ENCODE results near the gene APOBR.
A peak's percentile ranks its signal among the peaks of the same experiment; 100 is the strongest.

The APOBR gene

GRCh38 chr16:28532940-28533647 lies 38.7 kb downstream of the APOBR start:
- no CpG with 5 or more reads among the region's 5 CpGs for WGBS (ENCODE audit: extremely low coverage, insufficient coverage, insufficient read length)
- H3K27me3 ChIP-seq (ENCODE audit: insufficient read depth, low read length) = no peaks in the 10 kb centered on the region

GRCh38 chr16:28534542-28535373 lies 40.3 kb downstream of the APOBR start:
- no CpG with 5 or more reads among the region's 5 CpGs for WGBS (ENCODE audit: extremely low coverage, insufficient coverage, insufficient read length)
- no peak overlapping the region for H3K23ac ChIP-seq (ENCODE audit: low read length)
- H3K4me2 ChIP-seq (ENCODE audit: low read length) = no peak overlapping the region
- no peak overlapping the region for H2BK120ac ChIP-seq (ENCODE audit: insufficient read depth, low read length, poor library complexity)
- peaks cover 10% of the 10 kb centered on the region for H3K79me1 ChIP-seq (ENCODE audit: low read length)
- no peak overlapping the region for H3K9ac ChIP-seq (ENCODE audit: low read length)
- H3K4me3 ChIP-seq (ENCODE audit: low read depth, low read length) = no peak overlapping the region
- H3K27me3 ChIP-seq (ENCODE audit: insufficient read depth, low read length) = no peaks in the 10 kb centered on the region
- H2AFZ ChIP-seq (ENCODE audit: insufficient read depth, low read length, poor library complexity) = no peak overlapping the region
- peak; percentile 33 to 80 for DNase-seq
- H2AK5ac ChIP-seq (ENCODE audit: low read length) = no peak overlapping the region
- no peak overlapping the region for H3K18ac ChIP-seq (ENCODE audit: low read length)
- no peak overlapping the region for H3K14ac ChIP-seq (ENCODE audit: low read length)
- H3K79me2 ChIP-seq (ENCODE audit: control insufficient read depth, insufficient read depth, low read length, poor library complexity) = no peaks in the 10 kb centered on the region
- no peaks in the 10 kb centered on the region for H3K36me3 ChIP-seq (ENCODE audit: control insufficient read depth in 1 of 2, insufficient read depth in 2 of 2, low read length in 2 of 2)
- no peak overlapping the region for H3K4ac ChIP-seq (ENCODE audit: low read depth, low read length)
- H4K91ac ChIP-seq (ENCODE audit: low read depth, low read length) = no peak overlapping the region
- H4K12ac ChIP-seq (ENCODE audit: low read depth, low read length) = no peak overlapping the region
- peaks cover 7 to 9% of the 10 kb centered on the region in 2 experiments for H3K4me1 ChIP-seq (ENCODE audit: control insufficient read depth in 1 of 2, insufficient read depth in 2 of 2, low read length in 2 of 2)
- H2BK5ac ChIP-seq (ENCODE audit: low read depth, low read length, poor library complexity) = no peak overlapping the region
- no peak overlapping the region for H4K8ac ChIP-seq (ENCODE audit: low read depth, low read length)
- no peak overlapping the region for H3K27ac ChIP-seq (ENCODE audit: low read depth, low read length)
- H3K9me3 ChIP-seq (ENCODE audit: insufficient read depth, low read depth, low read length) = peaks cover 4% of the 10 kb centered on the region
- H2BK12ac ChIP-seq (ENCODE audit: low read length) = peak overlapping the region; percentile 34

More at GRCh38 chr16:28532940-28533647, 38.7 kb downstream of the APOBR start:
- H3K79me1 ChIP-seq (ENCODE audit: low read length) = peaks cover 15% of the 10 kb centered on the region
- peak overlapping the region; percentile 71 for H2BK120ac ChIP-seq (ENCODE audit: insufficient read depth, low read length, poor library complexity)
- peaks cover 4% of the 10 kb centered on the region for H3K9me3 ChIP-seq (ENCODE audit: insufficient read depth, low read depth, low read length)
- H3K4ac ChIP-seq (ENCODE audit: low read depth, low read length) = no peak overlapping the region
- no peak overlapping the region for H3K9ac ChIP-seq (ENCODE audit: low read length)
- H4K8ac ChIP-seq (ENCODE audit: low read depth, low read length) = peak overlapping the region; percentile 31
- peak overlapping the region; percentile 70 for H4K91ac ChIP-seq (ENCODE audit: low read depth, low read length)
- H3K4me3 ChIP-seq (ENCODE audit: low read depth, low read length) = no peak overlapping the region
- DNase-seq = no peak
- H2BK12ac ChIP-seq (ENCODE audit: low read length) = peak overlapping the region; percentile 90
- H3K18ac ChIP-seq (ENCODE audit: low read length) = no peak overlapping the region
- H3K36me3 ChIP-seq (ENCODE audit: control insufficient read depth in 1 of 2, insufficient read depth in 2 of 2, low read length in 2 of 2) = no peaks in the 10 kb centered on the region
- peaks cover 2% of the 10 kb centered on the region for H3K79me2 ChIP-seq (ENCODE audit: control insufficient read depth, insufficient read depth, low read length, poor library complexity)
- peaks cover 13 to 14% of the 10 kb centered on the region in 2 experiments for H3K4me1 ChIP-seq (ENCODE audit: control insufficient read depth in 1 of 2, insufficient read depth in 2 of 2, low read length in 2 of 2)
- H3K27ac ChIP-seq (ENCODE audit: low read depth, low read length) = peak overlapping the region; percentile 12
- no peak overlapping the region for H3K23ac ChIP-seq (ENCODE audit: low read length)
- H2BK5ac ChIP-seq (ENCODE audit: low read depth, low read length, poor library complexity) = peak overlapping the region; percentile 7
- H3K4me2 ChIP-seq (ENCODE audit: low read length) = no peak overlapping the region
- no peak overlapping the region for H4K12ac ChIP-seq (ENCODE audit: low read depth, low read length)
- H2AK5ac ChIP-seq (ENCODE audit: low read length) = no peak overlapping the region
- peak overlapping the region; percentile 45 for H3K14ac ChIP-seq (ENCODE audit: low read length)
- no peak overlapping the region for H2AFZ ChIP-seq (ENCODE audit: insufficient read depth, low read length, poor library complexity)

GRCh38 chr16:28537076-28537475 lies 42.6 kb downstream of the APOBR start:
- Histone ChIP-seq H3K4me1 (ENCODE audit: control insufficient read depth in 1 of 2, insufficient read depth in 2 of 2, low read length in 2 of 2) (peaks cover 4% of the 10 kb centered on the region in 2 experiments), H3K79me2 (ENCODE audit: control insufficient read depth, insufficient read depth, low read length, poor library complexity) (no peaks in the 10 kb centered on the region), H3K4me2 (ENCODE audit: low read length) (no peak overlapping the region), H2BK5ac (ENCODE audit: low read depth, low read length, poor library complexity) (no peak overlapping the region), H2AFZ (ENCODE audit: insufficient read depth, low read length, poor library complexity) (no peak overlapping the region), H4K91ac (ENCODE audit: low read depth, low read length) (no peak overlapping the region), H3K27ac (ENCODE audit: low read depth, low read length) (no peak overlapping the region), H3K36me3 (ENCODE audit: control insufficient read depth in 1 of 2, insufficient read depth in 2 of 2, low read length in 2 of 2) (no peaks in the 10 kb centered on the region), H3K27me3 (ENCODE audit: insufficient read depth, low read length) (no peaks in the 10 kb centered on the region), H3K9ac (ENCODE audit: low read length) (no peak overlapping the region), H3K9me3 (ENCODE audit: insufficient read depth, low read depth, low read length) (peaks cover 4% of the 10 kb centered on the region), H3K23ac (ENCODE audit: low read length) (no peak overlapping the region), H3K4me3 (ENCODE audit: low read depth, low read length) (no peak overlapping the region), H3K18ac (ENCODE audit: low read length) (no peak overlapping the region), H3K14ac (ENCODE audit: low read length) (no peak overlapping the region), H2BK12ac (ENCODE audit: low read length) (no peak overlapping the region), H4K12ac (ENCODE audit: low read depth, low read length) (no peak overlapping the region), H4K8ac (ENCODE audit: low read depth, low read length) (no peak overlapping the region), H3K4ac (ENCODE audit: low read depth, low read length) (no peak overlapping the region), H2BK120ac (ENCODE audit: insufficient read depth, low read length, poor library complexity) (no peak overlapping the region), H3K79me1 (ENCODE audit: low read length) (peaks cover 10% of the 10 kb centered on the region), H2AK5ac (ENCODE audit: low read length) (no peak overlapping the region)
- WGBS (ENCODE audit: extremely low coverage, insufficient coverage, insufficient read length) = no CpG with 5 or more reads among the region's 6 CpGs
- no peak for DNase-seq

GRCh38 chr16:28537964-28538732 lies 43.7 kb downstream of the APOBR start:
- Histone ChIP-seq H2BK120ac (ENCODE audit: insufficient read depth, low read length, poor library complexity) (no peak overlapping the region), H3K14ac (ENCODE audit: low read length) (no peak overlapping the region), H3K79me2 (ENCODE audit: control insufficient read depth, insufficient read depth, low read length, poor library complexity) (no peaks in the 10 kb centered on the region), H2AFZ (ENCODE audit: insufficient read depth, low read length, poor library complexity) (no peak overlapping the region), H3K27ac (ENCODE audit: low read depth, low read length) (no peak overlapping the region), H3K4me3 (ENCODE audit: low read depth, low read length) (no peak overlapping the region), H4K91ac (ENCODE audit: low read depth, low read length) (peak overlapping the region; percentile 52), H3K27me3 (ENCODE audit: insufficient read depth, low read length) (no peaks in the 10 kb centered on the region), H3K18ac (ENCODE audit: low read length) (no peak overlapping the region), H3K36me3 (ENCODE audit: control insufficient read depth in 1 of 2, insufficient read depth in 2 of 2, low read length in 2 of 2) (no peaks in the 10 kb centered on the region), H2BK12ac (ENCODE audit: low read length) (no peak overlapping the region), H4K12ac (ENCODE audit: low read depth, low read length) (no peak overlapping the region), H2BK5ac (ENCODE audit: low read depth, low read length, poor library complexity) (no peak overlapping the region), H4K8ac (ENCODE audit: low read depth, low read length) (no peak overlapping the region), H3K79me1 (ENCODE audit: low read length) (peaks cover 10% of the 10 kb centered on the region), H3K9me3 (ENCODE audit: insufficient read depth, low read depth, low read length) (peaks cover 3% of the 10 kb centered on the region), H3K4ac (ENCODE audit: low read depth, low read length) (no peak overlapping the region), H2AK5ac (ENCODE audit: low read length) (no peak overlapping the region), H3K4me1 (ENCODE audit: control insufficient read depth in 1 of 2, insufficient read depth in 2 of 2, low read length in 2 of 2) (no peaks in the 10 kb centered on the region), H3K23ac (ENCODE audit: low read length) (no peak overlapping the region), H3K9ac (ENCODE audit: low read length) (no peak overlapping the region), H3K4me2 (ENCODE audit: low read length) (no peak overlapping the region)
- DNase-seq = no peak
- WGBS (ENCODE audit: extremely low coverage, insufficient coverage, insufficient read length) = no CpG with 5 or more reads among the region's 13 CpGs
